A549 treated with AZD9567 at 1 μM for 4 hours (cell line): Measurements from ENCODE around the gene TMEM47. TPM values are rescaled to one million over a fixed set of nuclear protein-coding genes. Genes with fewer than 3 reads are reported as not detected.

ENCODE experiments used
- total RNA-seq: library from RNA; stranded (reverse); fragments of 200-300 nt; extraction: Qiagen RNA extraction; gene quantifications from 5 replicates; pipeline ENCODE4 v1.2.3, GENCODE V29; 2022; ENCODE audit not compliant: insufficient read depth

The TMEM47 gene
- 0.48 to 1.2 TPM (median 1.2 TPM) in 5 replicates for total RNA-seq

DNA sequence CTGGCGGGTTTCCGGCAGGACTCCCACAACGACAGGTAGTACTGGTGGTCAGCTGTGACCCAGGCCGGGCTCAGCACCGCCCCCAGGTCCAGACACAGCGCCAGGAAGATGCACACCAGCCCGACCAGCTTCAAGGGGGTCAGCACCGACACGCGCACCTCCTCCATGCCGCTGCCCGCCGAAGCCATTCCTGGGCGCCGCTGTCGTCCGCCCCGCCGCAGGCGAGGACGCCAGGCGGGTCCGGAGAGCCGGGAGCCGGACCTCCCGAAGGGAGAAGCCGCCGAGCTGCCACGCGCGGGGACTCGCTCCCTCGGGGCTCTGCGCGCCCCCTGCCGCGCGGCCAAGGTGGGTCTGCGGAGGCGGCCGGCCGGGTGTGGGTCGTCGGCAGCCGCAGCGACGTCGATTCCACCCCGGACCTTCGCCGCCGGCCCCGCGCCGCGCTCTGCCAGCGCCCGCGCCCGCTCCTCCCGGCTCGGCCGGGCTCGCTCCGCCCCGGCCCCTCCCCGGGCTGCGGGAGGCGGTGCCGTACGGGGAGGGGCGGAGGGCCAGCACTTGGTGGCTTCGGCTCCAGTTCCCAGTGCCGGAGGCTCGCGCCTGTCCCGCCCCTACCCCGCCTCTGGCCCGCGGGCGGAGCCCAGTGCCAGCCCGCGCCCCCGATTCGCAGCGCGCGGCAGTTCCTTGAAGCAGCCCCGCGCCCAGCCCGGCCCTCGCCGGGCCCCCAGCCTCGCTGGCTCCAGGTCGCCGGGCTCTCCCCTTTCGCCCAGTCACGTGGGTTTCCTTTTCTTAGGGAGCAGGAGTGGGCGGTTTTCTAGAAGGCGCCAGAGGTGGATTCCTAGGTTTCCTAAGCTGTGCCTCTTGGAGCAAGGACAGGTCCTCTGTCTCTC is at the start of gene TMEM47:
Gene TMEM47, minus strand, starts transcription at position 444 of the 884 bp plus-strand sequence. Its CDS starts 256 bp downstream, at position 188.

